Muscle layer of duodenum (tissue), 2 donors: ENCODE data around the gene EFCAB6.
A peak's percentile ranks its signal among the peaks of the same experiment; 100 is the strongest.

Experiments used
- H3K27ac ChIP-seq: one replicate; pipeline ENCODE4 v1.7.0; 2013; ENCODE audit warnings: mild to moderate bottlenecking, low read length
- H3K27me3 ChIP-seq: one replicate; pipeline ENCODE4 v1.7.0; 2013; ENCODE audit warnings: low read depth, mild to moderate bottlenecking, control low read depth, low read length
- H3K36me3 ChIP-seq, 2 donors: one replicate each; pipeline ENCODE4 v1.7.0; 2013; ENCODE audit warnings: low read length in 2 of 2, control low read depth in 1 of 2, mild to moderate bottlenecking in 1 of 2; ENCODE audit not compliant: insufficient read depth in 2 of 2, control insufficient read depth in 1 of 2
- H3K4me1 ChIP-seq, 2 donors: one replicate each; pipeline ENCODE4 v1.7.0; 2013; ENCODE audit warnings: low read length in 2 of 2, mild to moderate bottlenecking in 2 of 2, control low read depth in 1 of 2, moderate library complexity in 1 of 2; ENCODE audit not compliant: insufficient read depth in 2 of 2, control insufficient read depth in 1 of 2
- H3K4me3 ChIP-seq, 2 donors: one replicate each; pipeline ENCODE4 v1.7.0; 2013; ENCODE audit warnings: low read length in 2 of 2, low read depth in 1 of 2, mild to moderate bottlenecking in 1 of 2
- H3K9me3 ChIP-seq, 2 donors: one replicate each; pipeline ENCODE4 v1.7.0; 2013; ENCODE audit warnings: low read length in 2 of 2, control low read depth in 1 of 2, mild to moderate bottlenecking in 1 of 2; ENCODE audit not compliant: control insufficient read depth in 1 of 2
- donor health status: healthy.

The EFCAB6 gene

GRCh38 chr22:43487311-43488030 lies 324.6 kb downstream of the EFCAB6 start:
- Histone ChIP-seq H3K4me1 (no peaks in the 10 kb centered on the region), H3K27me3 (no peaks in the 10 kb centered on the region), H3K27ac (no peak overlapping the region)

DNA sequence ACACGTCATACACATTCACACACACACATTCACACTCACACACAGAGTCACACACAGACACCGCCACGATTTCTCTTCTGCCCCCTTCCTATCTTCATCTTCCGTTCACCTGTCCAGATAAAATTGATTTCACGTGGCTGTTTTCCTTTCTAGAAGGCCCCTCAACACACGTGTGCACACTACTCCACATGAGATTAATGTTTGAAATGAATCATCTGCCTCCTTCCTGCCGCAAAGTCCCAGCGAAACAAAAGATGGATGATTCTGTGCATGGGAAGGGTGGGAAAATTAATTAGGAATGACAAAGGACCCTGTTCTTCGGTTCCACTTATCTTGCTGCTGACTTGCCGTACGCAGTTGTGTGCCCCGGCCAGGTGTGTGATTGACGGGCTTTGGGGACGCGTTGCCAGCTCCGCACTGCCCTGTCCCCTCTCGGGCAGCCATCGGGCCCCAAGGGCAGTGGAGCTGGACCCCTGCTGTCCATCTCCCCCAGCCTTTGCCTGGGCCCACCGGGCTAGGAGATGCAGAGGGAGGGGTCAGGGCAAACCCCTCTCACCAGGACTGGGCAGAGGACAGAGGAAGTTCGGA lies 326.5 kb downstream of the EFCAB6 start:
- Histone ChIP-seq H3K36me3 (no peaks in the 10 kb centered on the region), H3K4me1 (no peaks in the 10 kb centered on the region), H3K4me3 (no peak overlapping the region), H3K9me3 (no peaks in the 10 kb centered on the region), H3K27me3 (no peaks in the 10 kb centered on the region), H3K27ac (no peak overlapping the region)

More at GRCh38 chr22:43487311-43488030, 324.6 kb downstream of the EFCAB6 start:
- H3K36me3 ChIP-seq: no peaks in the 10 kb centered on the region
- H3K9me3 ChIP-seq: no peaks in the 10 kb centered on the region
- H3K4me3 ChIP-seq: no peak overlapping the region

DNA sequence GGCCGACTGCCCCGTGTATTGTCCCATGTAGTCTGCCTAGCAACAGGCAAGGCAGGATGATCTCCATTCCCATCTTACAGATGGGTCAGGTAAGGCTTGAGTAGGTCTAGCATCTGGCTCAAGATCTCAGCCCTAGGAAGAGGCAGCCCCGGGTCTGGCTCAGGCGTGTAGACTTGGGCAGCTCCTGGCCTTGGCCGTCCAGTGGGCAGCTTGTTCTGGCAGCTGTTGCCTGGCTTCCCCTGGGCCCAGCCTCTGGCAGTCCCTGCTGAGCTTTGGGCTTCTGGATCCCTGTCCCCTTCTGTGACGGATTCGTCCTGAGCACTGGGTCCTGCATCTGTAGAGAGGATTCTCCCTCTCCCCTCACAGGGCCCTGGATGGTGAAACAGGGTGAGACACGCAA lies 327.9 kb downstream of the EFCAB6 start:
- Histone ChIP-seq H3K9me3 (no peaks in the 10 kb centered on the region), H3K27ac (no peak overlapping the region), H3K4me3 (no peak overlapping the region), H3K27me3 (no peaks in the 10 kb centered on the region), H3K4me1 (no peaks in the 10 kb centered on the region), H3K36me3 (no peaks in the 10 kb centered on the region)

- Histone ChIP-seq H3K4me1 (no peaks in the 10 kb centered on the region), H3K36me3 (no peaks in the 10 kb centered on the region), H3K4me3 (no peak overlapping the region), H3K27me3 (no peaks in the 10 kb centered on the region), H3K9me3 (no peaks in the 10 kb centered on the region), H3K27ac (no peak overlapping the region)
Observed at GRCh38 chr22:43483669-43484068, 328.4 kb downstream of the EFCAB6 start.

DNA sequence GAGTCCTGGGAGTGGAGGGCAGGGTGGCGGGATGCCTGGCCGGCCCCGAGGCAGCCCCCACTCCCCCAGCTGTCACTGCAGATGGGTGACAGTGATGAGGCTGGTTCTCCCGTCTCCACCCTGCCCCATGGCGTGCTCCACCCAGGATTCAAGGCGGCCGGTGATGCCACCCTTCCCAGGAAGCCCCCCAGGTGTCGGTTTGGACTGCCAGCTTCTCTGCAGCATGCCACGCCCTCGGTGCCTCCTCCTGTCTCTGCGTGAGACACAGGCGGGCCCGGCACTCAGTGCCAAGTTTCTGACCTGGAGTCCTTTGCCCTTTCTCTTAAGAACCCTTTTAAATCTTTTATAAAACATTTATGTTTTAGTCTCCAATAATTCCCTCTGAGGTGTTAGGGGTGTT lies 328.8 kb downstream of the EFCAB6 start:
- no peak overlapping the region for H3K27ac ChIP-seq
- H3K4me3 ChIP-seq: no peak overlapping the region
- no peaks in the 10 kb centered on the region for H3K27me3 ChIP-seq
- H3K9me3 ChIP-seq: no peaks in the 10 kb centered on the region
- H3K36me3 ChIP-seq: no peaks in the 10 kb centered on the region
- H3K4me1 ChIP-seq: no peaks in the 10 kb centered on the region

GRCh38 chr22:43482318-43482625 lies 329.8 kb downstream of the EFCAB6 start:
- Histone ChIP-seq H3K4me1 (no peaks in the 10 kb centered on the region), H3K27ac (no peak overlapping the region), H3K9me3 (no peaks in the 10 kb centered on the region), H3K36me3 (no peaks in the 10 kb centered on the region), H3K27me3 (no peaks in the 10 kb centered on the region), H3K4me3 (no peak overlapping the region)

DNA sequence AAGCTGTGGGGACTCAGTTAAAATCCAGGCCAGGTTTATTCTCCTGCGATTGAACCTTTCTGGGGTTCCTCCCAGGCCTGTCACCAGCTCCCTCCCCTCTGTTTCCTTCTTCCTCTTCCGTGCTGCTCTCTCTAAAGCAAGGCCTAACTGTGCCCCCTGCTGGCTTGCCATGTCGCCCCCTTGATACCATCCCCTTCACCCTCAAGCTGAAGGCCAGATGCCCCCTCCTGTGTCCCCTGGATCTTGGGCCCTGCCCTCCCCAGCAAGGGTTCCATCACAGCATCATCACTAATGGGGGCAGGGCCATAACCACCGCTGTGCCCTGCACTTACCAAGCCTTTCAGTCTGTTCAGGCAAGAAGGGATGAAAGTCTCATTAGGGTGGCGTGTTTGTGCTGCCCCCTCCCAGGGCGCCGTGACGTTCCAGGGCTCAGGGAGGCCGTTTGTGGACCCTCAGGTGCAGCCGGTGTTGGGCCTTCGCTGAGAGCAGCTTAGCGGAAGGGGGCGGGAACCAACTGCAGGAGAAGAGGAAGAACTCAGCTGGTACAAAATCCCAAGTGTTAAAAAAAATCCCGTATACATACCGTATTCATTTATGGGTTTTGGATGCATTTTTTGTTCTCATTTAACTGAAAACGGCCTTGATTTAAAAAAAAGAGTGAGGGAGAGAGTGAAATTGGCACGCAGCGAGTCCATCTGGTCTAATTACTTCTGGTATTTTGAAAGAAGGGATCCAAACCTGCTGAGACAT lies 330.4 kb downstream of the EFCAB6 start:
- peak overlapping the region in 1 of 2 donors; percentile 4 for H3K4me3 ChIP-seq
- H3K27ac ChIP-seq: no peak overlapping the region
- H3K27me3 ChIP-seq: no peaks in the 10 kb centered on the region

DNA sequence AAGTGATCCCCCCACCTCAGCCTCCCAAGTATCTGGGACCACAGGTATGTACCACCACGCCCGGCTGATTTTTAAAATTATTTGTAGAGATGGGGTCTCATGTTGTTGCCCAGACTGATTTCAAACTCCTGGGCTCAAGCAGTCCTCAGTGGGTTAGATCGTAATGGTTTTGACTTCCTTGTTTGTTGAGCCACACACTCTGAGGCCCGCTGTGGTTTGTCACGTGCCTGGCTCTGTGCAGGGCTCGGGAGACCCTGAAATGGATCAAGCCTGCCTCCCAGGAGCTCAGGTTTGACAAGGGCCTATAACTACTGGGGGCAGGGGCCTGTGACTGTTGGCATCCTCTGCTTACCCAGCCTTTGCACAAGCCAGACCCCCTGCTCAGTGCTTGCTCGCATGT lies 332.1 kb downstream of the EFCAB6 start:
- Histone ChIP-seq H3K4me3 (no peak overlapping the region), H3K27ac (no peak overlapping the region), H3K4me1 (no peaks in the 10 kb centered on the region), H3K9me3 (no peaks in the 10 kb centered on the region), H3K27me3 (no peaks in the 10 kb centered on the region), H3K36me3 (no peaks in the 10 kb centered on the region)

More for the DNA sequence above, 330.4 kb downstream of the EFCAB6 start:
- no peaks in the 10 kb centered on the region for H3K9me3 ChIP-seq
- no peaks in the 10 kb centered on the region for H3K36me3 ChIP-seq
- no peaks in the 10 kb centered on the region for H3K4me1 ChIP-seq

DNA sequence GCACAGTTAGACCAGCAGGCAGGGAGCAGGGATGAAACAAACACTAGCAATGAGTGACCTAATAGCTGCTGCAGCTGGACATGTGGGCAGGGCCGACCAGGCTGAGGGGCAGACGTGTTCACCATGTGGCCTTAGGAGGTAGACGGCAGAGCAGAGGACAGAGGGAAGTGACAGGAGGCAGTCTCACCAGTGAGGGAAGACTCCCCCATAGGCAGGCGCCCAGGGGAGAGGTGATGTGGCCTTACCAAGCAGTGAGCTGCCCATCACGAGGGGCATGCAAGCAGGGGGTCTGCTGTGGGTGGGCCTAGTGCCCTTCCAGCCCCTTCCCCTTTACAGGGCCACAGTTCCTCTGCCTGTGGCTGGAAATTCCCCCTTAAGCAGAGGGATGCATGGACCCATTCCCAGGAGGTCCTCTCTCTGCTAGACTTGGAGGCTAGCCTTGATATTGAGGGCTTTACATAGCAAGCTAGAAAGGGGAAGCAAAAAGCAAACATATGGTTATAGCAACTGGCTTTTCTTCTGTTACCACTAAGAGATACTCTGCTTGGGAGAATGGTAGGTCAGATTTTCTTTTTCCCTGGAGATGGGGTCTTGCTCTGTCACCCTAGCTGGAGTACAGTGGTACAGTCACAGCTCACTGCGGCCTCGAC lies 332.7 kb downstream of the EFCAB6 start:
- Histone ChIP-seq H3K27ac (no peak overlapping the region), H3K9me3 (no peaks in the 10 kb centered on the region), H3K4me1 (no peaks in the 10 kb centered on the region), H3K4me3 (no peak overlapping the region), H3K36me3 (no peaks in the 10 kb centered on the region), H3K27me3 (no peaks in the 10 kb centered on the region)
